Pancreas (tissue), 10 donors: Measurements from ENCODE around the gene SGMS1. TPM values are rescaled to one million over a fixed set of nuclear protein-coding genes. Genes with fewer than 3 reads are reported as not detected.

Source experiments
- ATAC-seq, 4 donors: fragments of 200-7000 bp; cut with Tn5 transposase; one replicate each; pipeline versions ENCODE4 v1.8.0 to v1.9.1; 2020; ENCODE audit warnings: mild to moderate bottlenecking in 4 of 4, moderate library complexity in 4 of 4
- DNase-seq, 6 donors: peaks; one replicate each; pipeline ENCODE4 v3.0.0-alpha.2; 2020
- FAIRE-seq: peaks from 2 replicates; lab custom pipeline; 2012; peaks lifted over from hg19 to GRCh38; lab: Jason Lieb, UNC
- H3K27ac ChIP-seq, 4 donors: fragments of 200-600 bp; sonication (generic); 1 replicate in 3 of 4; 2 replicates in 1 of 4; pipeline versions ENCODE4 v1.5.0 to v1.8.0; 2020
- H3K27me3 ChIP-seq, 4 donors: fragments of 200-600 bp; one replicate each; pipeline ENCODE4 v1.8.0; 2021
- H3K36me3 ChIP-seq, 3 donors: fragments of 200-600 bp; sonication (generic) in 1 of 3; one replicate each; pipeline versions ENCODE4 v1.5.0 to v1.8.0; 2020 to 2021
- H3K4me1 ChIP-seq, 3 donors: fragments of 200-600 bp; one replicate each; pipeline ENCODE4 v1.8.0; 2021
- H3K4me3 ChIP-seq, 4 donors: fragments of 200-600 bp; sonication (generic) in 2 of 4; one replicate each; pipeline versions ENCODE4 v1.5.0 to v1.8.0; 2020 to 2021
- H3K9me3 ChIP-seq, 4 donors: fragments of 200-600 bp; one replicate each; pipeline ENCODE4 v1.8.0; 2021
- WGBS, 2 donors: extraction: QIAGEN DNeasy Blood & Tissue Kit; methylation state at CpG; one replicate each; pipeline ENCODE4 v1.1.7; 2013; 5-methylcytosine and 5-hydroxymethylcytosine counted together
- intact Hi-C, 3 donors: fragments of 100-400 bp; cut with DNase I; formaldehyde crosslinking; loops; one replicate each; pipeline versions ENCODE4 v1.11.1 to v1.14.2; 2022
- polyA plus RNA-seq, 2 donors: library from polyadenylated mRNA; stranded (reverse); fragments of 200-250 nt; gene quantifications; one replicate each; pipeline ENCODE4 v1.2.3, GENCODE V29; 2013
- total RNA-seq, 6 donors: library from RNA; stranded (reverse); fragmentation: NEBNext Ultra II Directional in 4 of 6; extraction: Animal tissue kit (Norgen Biotek cat#: 25700) in 4 of 6; gene quantifications; one replicate each; pipeline versions ENCODE4 v1.2.1 to v1.2.4, GENCODE V29; 2021 to 2023
- TF ChIP-seq, protein P1 (sequence below), 4 donors: fragments of 200-600 bp; sonication (generic) in 3 of 4; IDR thresholded peaks; one replicate each; pipeline versions ENCODE4 v1.5.0 to v1.8.0; 2021; ENCODE audit warnings: antibody characterized with exemption in 4 of 4
- donor health status: healthy with polysubstance abuse.
- donor health status: DM: no; HTN: no; CAD: no; lungs with moderate emphysema.
- donor health status: DM: no; HTN: no; CAD: no.
- donor health status: control.
- donor health status: control.
- donor health status: Bipolar disorder and iron deficiency.
- donor health status: DM: yes; HTN: yes; CAD: no.
- donor health status: DM: no; HTN: no; CAD: no.
- donor health status: DM: no; HTN: no; CAD: no.
- donor health status: DM: yes; HTN: yes; CAD: no.

Gene SGMS1
- total and polyA plus RNA-seq, 8 donors = 4.8 to 21.6 (median 13.2) TPM

- WGBS, 2 donors = 0 to 1% methylated on average over 19 to 21 of the region's 21 CpGs
- H3K27ac ChIP-seq = peak overlapping the region; percentile 88 to 99 (median 96)
- no peak for FAIRE-seq
- DNase-seq = peak; percentile 87 to 94 (median 92)
- H3K36me3 ChIP-seq = no peaks in the 10 kb centered on the region
- TF ChIP-seq, protein P1, sequence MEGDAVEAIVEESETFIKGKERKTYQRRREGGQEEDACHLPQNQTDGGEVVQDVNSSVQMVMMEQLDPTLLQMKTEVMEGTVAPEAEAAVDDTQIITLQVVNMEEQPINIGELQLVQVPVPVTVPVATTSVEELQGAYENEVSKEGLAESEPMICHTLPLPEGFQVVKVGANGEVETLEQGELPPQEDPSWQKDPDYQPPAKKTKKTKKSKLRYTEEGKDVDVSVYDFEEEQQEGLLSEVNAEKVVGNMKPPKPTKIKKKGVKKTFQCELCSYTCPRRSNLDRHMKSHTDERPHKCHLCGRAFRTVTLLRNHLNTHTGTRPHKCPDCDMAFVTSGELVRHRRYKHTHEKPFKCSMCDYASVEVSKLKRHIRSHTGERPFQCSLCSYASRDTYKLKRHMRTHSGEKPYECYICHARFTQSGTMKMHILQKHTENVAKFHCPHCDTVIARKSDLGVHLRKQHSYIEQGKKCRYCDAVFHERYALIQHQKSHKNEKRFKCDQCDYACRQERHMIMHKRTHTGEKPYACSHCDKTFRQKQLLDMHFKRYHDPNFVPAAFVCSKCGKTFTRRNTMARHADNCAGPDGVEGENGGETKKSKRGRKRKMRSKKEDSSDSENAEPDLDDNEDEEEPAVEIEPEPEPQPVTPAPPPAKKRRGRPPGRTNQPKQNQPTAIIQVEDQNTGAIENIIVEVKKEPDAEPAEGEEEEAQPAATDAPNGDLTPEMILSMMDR (IDR thresholded peaks at IDR 0.05) = no peak
- peak; percentile 8 to 40 (median 30) for ATAC-seq
- intact Hi-C loops = no loop called here
- H3K27me3 ChIP-seq = no peaks in the 10 kb centered on the region
- no peaks in the 10 kb centered on the region for H3K9me3 ChIP-seq
- peak overlapping the region; percentile 88 to 93 (median 90) for H3K4me3 ChIP-seq
- H3K4me1 ChIP-seq = peaks cover 6 to 22% (median 15%) of the 10 kb centered on the region in 3 donors
These were observed 1.6 kb downstream of the SGMS1 start for GRCh38 chr10:50621968-50622705.

- TF ChIP-seq, protein P1 (IDR thresholded peaks at IDR 0.05) = no peak
- Histone ChIP-seq H3K4me1 (peaks cover 6 to 22% (median 15%) of the 10 kb centered on the region in 3 donors), H3K36me3 (no peaks in the 10 kb centered on the region), H3K27ac (peak overlapping the region in 1 of 4 donors; percentile 29), H3K9me3 (no peaks in the 10 kb centered on the region), H3K27me3 (no peaks in the 10 kb centered on the region), H3K4me3 (no peak overlapping the region)
- WGBS, 2 donors = 41 to 43% methylated on average over 7 of the region's 7 CpGs
- ATAC-seq = no peak
- FAIRE-seq = no peak
- intact Hi-C loops = no loop called here
- DNase-seq = no peak
These were observed 2.9 kb downstream of the SGMS1 start for GRCh38 chr10:50620899-50621298.

GRCh38 chr10:50619882-50620281 lies 3.9 kb downstream of the SGMS1 start:
- WGBS, 2 donors = 90 to 91% methylated on average over 2 of the region's 2 CpGs
- TF ChIP-seq, protein P1 (IDR thresholded peaks at IDR 0.05) = no peak
- no peak overlapping the region for H3K4me3 ChIP-seq
- H3K27ac ChIP-seq = no peak overlapping the region
- FAIRE-seq (no peak), DNase-seq (no peak), ATAC-seq (no peak)
- H3K36me3 ChIP-seq = no peaks in the 10 kb centered on the region
- intact Hi-C loops = loop anchor here in 1 of 3 donors (10.0 kb wide), 1 partner anchor 65 kb away; no protein-coding TSS in a partner anchor
- no peaks in the 10 kb centered on the region for H3K9me3 ChIP-seq
- H3K4me1 ChIP-seq = peaks cover 9 to 24% (median 15%) of the 10 kb centered on the region in 3 donors
- H3K27me3 ChIP-seq = no peaks in the 10 kb centered on the region

GRCh38 chr10:50619166-50619565 lies 4.6 kb downstream of the SGMS1 start:
- intact Hi-C loops = loop anchor here in 1 of 3 donors (10.0 kb wide), 1 partner anchor 64 kb away; no protein-coding TSS in a partner anchor
- peaks cover 16 to 31% (median 20%) of the 10 kb centered on the region in 3 donors for H3K4me1 ChIP-seq
- H3K36me3 ChIP-seq = no peaks in the 10 kb centered on the region
- H3K4me3 ChIP-seq = no peak overlapping the region
- no peak for DNase-seq
- H3K27me3 ChIP-seq = no peaks in the 10 kb centered on the region
- no peak for ATAC-seq
- H3K27ac ChIP-seq = no peak overlapping the region
- H3K9me3 ChIP-seq = no peaks in the 10 kb centered on the region
- WGBS, 2 donors = 54 to 57% methylated on average over 1 of the region's 1 CpG
- no peak for FAIRE-seq
- TF ChIP-seq, protein P1 (IDR thresholded peaks at IDR 0.05) = no peak

- H3K27me3 ChIP-seq = no peaks in the 10 kb centered on the region
- ATAC-seq = no peak
- WGBS, 2 donors = 41% methylated on average over 3 of the region's 3 CpGs
- peaks cover 20 to 37% (median 26%) of the 10 kb centered on the region in 3 donors for H3K4me1 ChIP-seq
- TF ChIP-seq, protein P1 (IDR thresholded peaks at IDR 0.05) = no peak
- H3K4me3 ChIP-seq = no peak overlapping the region
- no peaks in the 10 kb centered on the region for H3K36me3 ChIP-seq
- FAIRE-seq = no peak
- no peaks in the 10 kb centered on the region for H3K9me3 ChIP-seq
- H3K27ac ChIP-seq = no peak overlapping the region
- intact Hi-C loops = loop anchor here in 1 of 3 donors (10.0 kb wide), 1 partner anchor 64 kb away; no protein-coding TSS in a partner anchor
- no peak for DNase-seq
These were observed 5.1 kb downstream of the SGMS1 start for GRCh38 chr10:50618624-50619023.
